AG09319 (cell line): ENCODE measurements around the gene CFAP99.

Experiments
- DNase-seq: peaks from one replicate; pipeline ENCODE4 v3.0.0-alpha.2; 2010; ENCODE audit warnings: low read depth; ENCODE audit errors: extremely low read depth
- CTCF ChIP-seq: IDR thresholded peaks from 2 replicates; pipeline ENCODE4 v1.5.1; 2011; ENCODE audit warnings: low read depth, mild to moderate bottlenecking, inconsistent platforms, low read length, moderate library complexity

The CFAP99 gene

DNA sequence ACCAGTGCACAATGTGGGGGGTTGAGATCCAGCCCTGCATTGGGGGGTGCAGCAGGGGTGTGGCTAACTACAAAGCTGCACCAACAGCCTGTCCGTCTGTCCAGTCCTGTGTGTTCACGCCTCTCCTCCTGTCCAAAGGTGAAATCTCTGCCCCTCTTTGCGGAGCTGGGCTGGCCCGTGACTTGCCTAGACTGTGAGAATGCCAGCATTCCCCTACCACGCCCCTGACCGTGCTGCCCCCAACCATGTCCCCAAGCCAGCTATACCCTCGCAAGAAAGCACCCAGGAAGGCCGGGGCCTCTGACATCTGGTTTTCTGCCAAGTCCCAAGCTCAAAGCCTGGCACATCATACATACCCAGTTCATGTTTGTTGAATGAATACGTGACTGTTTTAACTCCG is 19.5 kb upstream of the CFAP99 start:
- no peak for TF ChIP-seq CTCF
- DNase-seq = no peak

DNA sequence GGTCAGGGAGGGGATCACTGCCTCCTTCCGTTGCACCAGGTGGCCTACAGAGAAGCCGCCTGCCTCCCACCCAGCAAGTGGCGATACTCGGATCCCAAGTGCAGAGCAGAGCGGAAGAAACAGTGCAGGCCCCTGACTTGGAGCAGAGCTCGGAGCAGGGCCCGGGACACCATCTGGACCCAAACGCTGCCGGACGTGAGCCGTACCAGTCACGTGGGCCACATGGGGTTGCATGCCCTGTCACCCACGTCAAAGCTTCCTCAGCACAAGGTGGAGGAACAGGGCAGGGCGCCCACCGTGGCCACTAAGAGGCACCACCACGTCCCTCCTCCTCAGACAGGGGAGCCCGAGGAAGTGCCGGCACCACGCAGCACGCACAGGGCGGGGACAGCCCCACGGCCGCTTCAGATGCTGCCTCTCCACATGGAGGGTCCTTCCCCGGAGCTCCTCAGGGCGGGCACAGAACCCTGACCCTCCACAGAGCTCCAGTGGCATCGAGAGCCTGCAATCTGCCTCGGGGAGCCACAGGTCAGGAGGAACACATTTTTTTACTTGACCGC is 19.0 kb upstream of the CFAP99 start:
- TF ChIP-seq CTCF = no peak
- no peak for DNase-seq

DNA sequence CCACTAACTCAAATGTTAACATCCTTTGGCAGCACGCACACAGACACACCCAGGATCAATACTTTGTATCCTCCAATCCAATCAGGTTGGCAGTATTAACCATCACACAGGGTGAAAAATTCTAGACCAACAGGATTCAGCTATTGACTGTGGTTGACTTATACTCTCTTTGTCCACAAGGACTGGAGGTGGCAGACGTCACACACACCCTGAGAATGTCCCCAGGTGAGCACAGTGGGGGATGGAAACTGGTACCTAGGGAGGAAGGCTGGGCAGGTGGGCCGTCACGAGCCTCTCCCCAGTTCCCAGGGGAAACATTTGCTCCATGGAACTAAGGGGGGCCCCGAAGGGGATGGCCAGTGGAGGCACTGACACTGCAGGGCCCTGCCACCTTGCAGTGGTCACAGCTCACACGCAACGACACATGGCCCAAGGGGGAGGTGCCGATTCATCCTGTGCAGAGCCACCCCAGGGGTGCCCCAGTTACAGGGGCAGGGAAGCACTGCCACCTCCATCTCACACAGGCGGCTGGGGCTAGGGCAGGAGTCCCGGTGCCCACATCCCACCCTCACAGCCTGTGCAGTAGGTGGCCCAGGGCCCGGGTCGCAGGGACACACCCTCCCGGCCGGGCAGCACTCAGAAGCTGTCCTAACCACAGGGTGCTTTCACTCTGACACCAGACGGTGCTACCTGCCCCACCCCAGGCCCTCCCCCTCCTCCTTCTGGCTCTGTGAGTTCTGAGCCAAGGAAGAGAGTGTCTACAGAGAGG is 17.7 kb upstream of the CFAP99 start:
- no peak for DNase-seq
- no peak for TF ChIP-seq CTCF

DNA sequence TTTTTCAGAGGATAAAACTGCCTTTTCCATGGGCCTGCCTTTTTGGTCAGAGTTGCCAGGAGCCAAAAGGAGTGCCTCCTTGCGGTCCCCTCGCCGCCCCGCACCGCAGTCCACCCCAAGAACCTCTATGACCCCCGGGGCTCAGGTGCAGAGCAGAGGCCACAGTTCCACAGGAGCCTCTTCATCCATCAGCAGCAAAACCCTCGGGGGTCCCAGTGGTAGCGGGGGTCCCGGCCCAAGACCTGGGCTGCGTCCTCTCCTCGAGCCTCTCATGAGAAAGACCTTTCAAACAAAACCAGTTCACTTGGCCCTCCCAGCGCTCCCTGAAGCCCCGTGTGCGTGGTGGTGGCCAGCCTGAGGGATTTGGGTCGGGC is 17.2 kb upstream of the CFAP99 start:
- TF ChIP-seq CTCF = no peak
- no peak for DNase-seq

GRCh38 chr4:2402048-2402842 is 16.5 kb upstream of the CFAP99 start:
- TF ChIP-seq CTCF = no peak
- DNase-seq = no peak

DNA sequence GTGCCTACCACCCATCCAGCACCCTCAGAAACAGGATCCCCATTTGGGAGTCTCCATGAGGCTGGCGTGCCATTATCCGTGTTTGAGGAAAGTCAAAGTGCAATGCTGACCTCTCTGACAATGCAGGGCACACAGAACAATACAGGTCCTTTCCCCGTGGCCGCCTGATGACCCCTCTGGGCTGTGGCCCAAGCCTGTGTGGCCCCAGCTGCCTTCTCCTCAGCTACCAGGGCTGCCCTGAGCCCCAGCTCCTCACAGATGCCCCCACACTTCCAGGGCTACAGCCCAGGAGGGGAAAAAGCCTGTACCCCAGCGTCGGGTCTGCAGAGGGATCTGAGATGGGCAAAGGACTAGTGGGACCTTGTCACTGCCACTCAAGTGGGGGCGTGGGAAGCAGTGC is 15.8 kb upstream of the CFAP99 start:
- DNase-seq = no peak
- no peak for TF ChIP-seq CTCF

DNA sequence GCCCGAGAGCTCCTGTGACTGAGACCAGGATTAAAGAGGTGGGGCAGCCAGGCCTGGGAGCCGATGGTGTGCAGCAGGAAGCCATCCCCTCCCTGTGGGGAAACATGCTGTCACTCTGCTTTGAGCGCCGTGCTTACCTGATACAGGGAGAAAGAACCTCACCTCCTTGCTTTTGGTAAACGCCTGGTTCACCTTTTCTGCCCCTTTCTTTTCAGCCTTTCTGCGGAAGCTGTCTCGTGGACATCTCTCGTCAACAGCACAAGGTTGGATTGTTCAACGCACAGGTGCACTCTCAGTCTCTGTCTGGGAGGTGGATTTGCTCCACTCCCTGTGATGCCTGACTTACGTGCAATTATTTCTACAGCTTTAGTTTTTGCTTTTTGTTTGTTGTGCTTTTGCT is 12.3 kb upstream of the CFAP99 start:
- DNase-seq = no peak
- TF ChIP-seq CTCF = no peak
